NCI-H146 treated with DMSO at 0.1 percent for 48 hours (cell line): ENCODE measurements around the gene ZNF740.
"Not testable (repeated sequence)": the region's sequence is repeated elsewhere in the genome, so short reads cannot be mapped to it uniquely, and the experiment has no call there.

ENCODE experiments used
- DNase-seq: peaks from one replicate; lab custom pipeline; 2025; ENCODE audit not compliant: unreplicated experiment; lab: John Stamatoyannopoulos, UW

Gene ZNF740

DNA sequence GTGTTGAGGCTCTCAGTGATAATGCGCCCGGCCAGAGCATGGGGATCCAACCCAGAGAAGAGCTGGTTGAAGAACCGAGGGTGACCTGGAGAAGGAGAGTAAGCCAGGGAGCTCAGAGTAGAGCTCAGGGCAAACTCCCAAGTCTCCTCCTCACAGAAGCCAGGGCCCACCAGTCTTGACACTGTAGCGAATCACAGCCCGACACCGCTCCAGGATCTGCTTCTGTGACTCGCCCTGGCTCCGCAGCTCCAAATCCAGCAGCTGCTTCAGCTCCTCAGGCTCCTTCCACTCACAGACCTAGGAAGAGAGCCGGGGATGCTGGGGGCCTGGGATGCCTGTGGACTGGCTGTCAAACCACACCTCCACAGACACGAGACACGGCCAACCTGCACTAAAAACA is 8.2 kb upstream of the ZNF740 start:
- DNase-seq = no peak

DNA sequence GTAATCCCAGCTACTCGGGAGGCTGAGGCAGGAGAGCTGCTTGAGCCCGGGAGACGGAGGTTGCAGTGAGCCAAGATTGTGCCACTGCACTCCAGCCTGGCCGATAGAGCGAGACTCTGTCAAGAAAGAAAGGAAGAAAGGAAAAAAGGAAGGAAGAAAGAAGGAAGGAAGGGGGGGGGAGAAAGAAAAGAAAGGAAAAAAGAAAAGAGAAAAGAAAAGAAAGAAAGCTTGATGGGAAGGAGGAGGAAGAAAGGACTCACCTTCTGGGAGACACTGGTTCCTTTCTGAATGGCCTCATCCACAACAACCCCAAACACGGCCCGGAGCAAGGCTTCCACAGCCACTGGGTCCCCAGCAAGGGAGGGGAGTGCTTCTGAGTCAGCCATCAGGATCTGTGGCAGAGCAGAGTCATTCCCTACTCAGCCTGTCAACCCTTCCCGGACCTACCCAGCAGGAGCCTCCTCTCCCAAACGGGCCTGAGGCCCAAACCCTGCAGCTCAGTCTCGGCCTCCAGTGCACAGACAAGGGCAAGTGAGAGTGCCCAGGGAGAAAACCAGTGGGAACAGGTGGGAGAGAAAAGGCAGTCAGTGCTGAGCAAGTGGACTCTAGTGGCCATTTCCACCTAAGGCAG is 7.3 kb upstream of the ZNF740 start:
- no peak for DNase-seq

DNA sequence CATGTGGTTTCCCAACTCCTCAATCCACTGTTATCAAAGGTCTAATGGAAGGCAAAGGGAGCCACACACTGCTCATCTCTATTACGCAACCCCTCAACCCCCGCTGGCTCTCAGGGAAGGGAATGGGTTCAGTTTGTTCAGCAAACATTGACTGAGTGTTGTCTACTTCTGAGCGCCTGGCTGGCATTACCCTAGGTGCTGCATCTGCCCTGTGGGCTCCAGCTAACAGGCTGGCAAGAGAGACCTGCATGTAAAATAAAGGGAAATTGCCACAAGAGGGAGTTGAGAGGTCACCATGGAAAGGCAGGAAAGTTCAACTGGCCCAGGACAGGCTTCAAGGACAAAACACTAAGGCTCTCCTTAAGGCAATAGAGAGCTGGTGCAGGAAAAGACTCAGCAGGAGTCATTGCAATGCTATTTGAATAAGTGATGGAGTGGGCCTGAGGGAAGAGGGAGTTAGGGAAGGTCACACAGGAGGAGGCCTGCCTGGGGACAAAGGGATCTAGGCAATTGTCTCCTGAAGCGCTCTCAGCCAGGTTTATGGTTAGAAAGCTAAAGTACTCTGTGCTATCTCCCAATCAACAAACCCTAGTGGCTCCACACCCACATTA is 5.5 kb upstream of the ZNF740 start:
- peak; percentile 96 for DNase-seq

DNA sequence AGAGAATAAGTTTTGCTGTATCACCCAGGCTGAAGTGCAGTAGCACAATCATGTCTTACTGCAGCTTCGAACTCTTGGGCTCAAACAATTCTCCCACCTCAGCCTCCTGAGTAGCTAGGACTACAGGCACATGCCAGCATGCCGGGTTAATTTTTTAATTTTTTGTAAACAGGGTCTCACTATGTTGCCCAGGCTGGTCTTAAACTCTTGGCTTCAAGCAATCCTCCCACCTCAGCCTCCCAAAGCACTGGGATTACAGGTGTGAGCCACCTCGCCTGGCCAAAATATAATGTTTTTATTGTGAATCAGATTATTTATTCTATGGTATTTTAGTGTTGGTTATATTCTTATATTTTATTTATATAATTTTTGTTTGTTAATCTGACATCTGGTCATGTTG is 3.8 kb upstream of the ZNF740 start:
- no peak for DNase-seq

DNA sequence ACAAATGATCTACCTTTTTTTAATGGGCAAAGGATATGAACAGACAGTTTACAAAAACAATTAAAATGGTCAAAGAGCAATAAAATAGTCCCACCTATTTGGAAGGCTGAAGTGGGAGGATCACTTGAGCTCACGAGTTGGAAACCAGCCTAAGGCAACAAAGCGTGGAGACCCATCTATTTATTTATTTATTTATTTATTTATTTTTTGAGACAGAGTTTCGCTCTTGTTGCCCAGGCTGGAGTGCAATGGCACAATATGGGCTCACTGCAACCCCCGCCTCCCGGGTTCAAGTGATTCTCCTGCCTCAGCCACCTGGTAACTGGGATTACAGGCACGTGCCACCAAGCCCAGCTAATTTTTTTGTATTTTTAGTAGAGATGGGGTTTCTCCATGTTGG is 3.1 kb upstream of the ZNF740 start:
- not testable (repeated sequence) for DNase-seq

DNA sequence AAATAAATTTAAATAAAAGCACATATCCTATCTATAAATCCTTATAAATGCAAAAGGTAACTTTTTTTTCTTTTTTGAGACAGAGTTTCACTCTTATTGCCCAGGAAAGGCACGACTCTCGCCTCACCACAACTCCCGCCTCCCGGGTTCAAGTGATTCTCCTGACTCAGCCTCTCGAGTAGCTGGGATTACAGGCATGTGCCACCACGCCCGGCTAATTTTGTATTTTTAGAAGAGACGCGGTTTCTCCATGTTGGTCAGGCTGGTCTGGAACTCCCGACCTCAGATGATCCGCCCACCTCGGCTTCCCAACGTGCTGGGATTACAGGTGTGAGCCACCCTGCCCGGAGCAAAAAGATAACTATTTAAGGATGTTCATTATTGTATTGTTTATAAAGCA is 1.7 kb upstream of the ZNF740 start:
- not testable (repeated sequence) for DNase-seq

DNA sequence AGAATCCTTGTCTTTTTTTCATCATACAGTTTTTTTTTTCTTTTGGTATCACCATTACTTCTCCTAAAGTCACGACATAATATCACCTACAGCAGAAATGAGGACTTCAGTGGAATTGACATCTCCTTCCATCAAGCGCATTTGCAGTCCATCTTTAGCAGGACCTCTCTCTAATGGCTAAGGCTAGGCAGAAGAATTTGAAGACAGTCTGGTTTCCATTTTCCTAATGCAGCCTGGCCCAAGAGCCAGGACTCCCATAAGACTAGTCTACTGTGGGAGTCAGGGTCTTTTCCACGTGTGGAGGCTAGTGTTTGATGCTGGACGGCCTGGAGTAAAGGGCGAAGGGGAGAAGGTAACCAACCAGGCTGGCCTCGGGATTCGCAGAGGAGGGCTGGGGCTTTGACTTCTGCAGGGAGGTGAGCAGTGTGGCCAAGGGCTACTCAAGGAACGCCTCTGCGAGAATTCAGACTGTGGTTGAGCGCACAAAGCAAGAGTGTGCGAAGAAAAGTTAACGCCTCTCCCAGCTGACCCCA is 769 bp upstream of the ZNF740 start:
- DNase-seq = peak; percentile 37

DNA sequence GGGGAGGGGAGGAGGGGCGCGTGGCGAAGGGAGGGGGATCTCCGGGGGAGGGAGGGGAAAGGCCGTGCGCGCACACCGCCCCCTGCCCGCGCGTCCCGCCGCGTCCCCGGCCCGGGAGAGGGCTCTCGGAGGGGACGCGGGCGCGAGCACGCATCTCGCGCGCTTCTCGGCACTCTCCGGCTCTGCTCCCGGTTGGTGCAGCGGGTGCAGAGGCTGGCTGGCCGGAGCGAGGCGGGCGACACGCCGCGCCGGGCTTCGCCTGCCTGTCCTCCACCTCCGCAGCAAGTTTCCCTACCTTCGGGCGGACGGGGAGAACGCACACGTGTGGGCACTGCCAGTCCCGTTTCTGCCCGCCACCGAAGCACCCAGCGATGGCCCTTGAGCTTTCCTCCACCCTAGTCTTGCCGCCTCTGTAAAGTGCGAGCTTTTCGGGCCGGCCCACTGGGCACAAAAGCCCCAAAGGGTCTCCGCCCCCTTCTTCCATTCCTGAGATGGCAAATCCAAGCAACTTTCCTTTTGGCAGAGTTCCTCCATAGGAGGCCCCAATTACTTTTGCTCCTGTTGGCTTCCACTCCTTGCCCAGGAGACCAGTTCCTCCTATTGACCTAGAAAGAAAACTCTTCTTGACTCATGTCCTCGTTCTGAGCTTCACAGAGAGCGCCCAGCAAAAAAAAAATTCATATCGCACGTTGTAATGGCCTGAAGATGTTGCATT is 566 bp downstream of the ZNF740 start:
- DNase-seq = peak; percentile 68

DNA sequence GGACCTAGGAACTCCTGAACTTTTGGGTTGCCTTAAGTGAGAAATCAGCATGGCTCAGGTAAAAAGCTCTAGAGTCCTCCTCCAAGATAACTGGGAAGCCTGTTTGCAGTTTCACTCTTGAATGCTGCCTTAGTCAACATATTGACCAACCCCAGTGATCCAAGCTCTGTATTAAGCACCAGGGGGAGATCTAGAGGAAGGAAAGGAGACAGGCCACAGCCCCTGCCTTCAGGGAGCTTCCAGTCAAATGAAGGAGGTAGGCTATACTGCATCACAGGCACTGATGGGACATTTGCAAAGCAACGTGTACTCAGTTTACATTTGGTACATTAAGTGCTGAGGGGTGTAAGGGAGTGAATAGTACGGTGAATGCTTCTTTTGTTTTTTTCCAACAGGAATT is 1.4 kb downstream of the ZNF740 start:
- no peak for DNase-seq

DNA sequence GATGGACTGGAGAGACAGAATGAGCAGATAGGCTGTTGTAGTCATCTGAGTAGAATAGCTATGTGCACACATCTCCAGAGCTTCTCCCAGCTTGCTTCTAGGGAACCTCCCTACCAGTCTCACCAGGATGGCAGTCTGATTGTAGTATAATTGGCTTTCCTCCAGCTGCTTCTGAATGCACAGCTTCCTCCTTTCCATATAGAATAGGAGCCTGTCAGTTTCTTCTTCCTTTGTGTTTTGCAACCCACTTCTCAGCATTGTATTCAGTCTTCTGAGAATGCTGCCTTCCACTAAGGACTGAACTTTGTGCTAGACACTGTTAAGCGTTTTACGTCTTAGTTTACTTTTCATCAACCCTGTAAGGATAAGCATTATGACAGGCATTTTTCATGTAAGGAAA is 2.4 kb downstream of the ZNF740 start:
- no peak for DNase-seq

DNA sequence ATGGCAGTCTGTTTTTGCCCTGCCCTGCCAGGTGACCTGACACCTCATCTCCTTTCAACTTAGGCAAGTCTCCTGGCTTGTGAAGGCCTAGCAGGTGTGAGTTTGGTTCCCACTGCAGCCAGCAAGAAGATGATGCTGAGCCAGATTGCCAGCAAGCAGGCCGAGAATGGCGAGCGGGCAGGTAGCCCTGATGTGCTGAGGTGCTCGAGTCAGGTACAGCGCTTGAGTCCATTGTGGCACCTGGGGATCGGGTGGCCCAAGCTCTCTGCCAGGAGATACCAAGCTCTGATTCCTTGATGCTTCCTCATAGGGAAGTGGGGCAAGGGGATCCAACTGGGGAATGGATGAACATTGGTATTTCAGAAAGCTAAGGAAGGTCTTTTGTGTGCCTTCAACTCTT is 4.3 kb downstream of the ZNF740 start:
- no peak for DNase-seq

DNA sequence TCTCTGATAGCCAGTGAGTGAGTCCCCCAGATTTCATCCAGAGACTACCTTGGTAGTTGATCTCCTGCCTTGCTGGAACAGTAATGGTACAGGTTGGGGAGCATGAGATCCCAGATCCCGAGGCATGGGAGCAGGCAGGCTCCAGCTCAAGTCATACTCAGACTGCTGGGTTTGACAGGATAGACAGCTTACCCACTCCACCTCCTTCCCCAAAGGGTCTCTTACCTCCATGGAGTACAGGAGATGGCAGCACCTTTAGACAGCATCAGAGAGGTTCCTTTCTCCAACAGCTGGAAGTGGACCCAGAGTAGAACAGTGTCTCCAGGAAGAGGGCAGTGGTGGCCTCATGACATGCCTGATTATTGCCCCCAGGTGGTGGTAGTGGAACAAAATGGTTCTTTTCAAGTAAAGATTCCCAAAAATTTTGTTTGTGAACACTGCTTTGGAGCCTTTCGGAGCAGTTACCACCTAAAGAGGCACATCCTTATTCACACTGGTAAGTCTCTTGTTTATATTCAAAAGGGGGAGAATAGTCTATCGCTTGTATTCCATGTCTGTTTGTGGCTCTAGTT is 5.1 kb downstream of the ZNF740 start:
- no peak for DNase-seq

DNA sequence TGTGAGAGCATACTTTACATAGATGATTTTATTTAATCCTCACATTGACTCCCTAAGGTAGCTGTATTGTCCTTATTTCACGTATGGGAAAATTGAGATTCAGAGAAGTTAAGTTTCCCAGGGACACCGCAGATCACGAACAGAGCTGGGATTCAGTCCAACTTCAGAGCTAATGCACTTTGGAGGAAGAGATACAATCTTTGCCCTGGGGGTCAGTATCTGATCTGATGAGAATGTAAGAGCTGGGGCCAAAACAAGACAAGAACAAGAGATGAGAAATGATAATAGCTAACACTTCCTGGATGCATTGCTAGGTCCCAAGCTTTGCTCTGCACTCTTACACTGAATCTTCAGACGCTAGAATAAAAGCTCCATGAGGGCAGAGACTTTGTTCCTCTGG is 6.2 kb downstream of the ZNF740 start:
- no peak for DNase-seq

DNA sequence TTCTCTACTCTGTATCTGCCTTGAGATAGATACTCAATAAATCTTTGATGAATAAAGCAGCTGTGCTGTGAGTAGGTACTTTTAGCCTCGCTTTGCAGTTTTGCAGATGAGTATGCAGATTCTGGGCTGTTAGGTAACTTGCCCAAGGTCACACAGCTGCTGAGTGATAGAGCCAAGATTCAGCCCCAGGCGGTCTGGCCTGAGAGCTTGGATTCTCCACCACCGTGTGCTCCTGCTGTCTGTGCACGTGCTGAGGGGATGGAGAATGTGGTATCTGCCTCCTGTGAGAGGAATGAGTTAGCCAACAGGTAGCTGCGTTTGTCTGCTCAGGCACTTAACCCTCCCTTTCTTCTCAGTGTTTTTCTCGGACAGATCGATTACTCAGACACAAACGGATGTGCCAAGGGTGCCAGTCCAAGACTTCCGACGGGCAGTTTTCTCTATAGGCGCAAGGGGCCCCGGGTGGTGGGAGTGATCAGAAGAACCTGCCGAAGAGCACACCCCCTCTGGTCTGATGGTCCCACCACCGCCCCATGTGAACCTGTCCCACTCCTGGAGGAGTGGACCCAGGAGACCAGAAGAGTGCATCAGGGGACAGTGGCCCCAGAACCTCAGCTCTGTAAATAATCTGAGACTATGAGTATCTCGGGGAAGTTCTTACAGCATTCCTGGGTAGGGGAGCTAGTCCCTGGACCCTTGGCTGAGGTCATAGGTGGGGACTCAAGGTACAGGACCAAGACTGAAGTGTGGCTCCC is 6.8 kb downstream of the ZNF740 start:
- no peak for DNase-seq

DNA sequence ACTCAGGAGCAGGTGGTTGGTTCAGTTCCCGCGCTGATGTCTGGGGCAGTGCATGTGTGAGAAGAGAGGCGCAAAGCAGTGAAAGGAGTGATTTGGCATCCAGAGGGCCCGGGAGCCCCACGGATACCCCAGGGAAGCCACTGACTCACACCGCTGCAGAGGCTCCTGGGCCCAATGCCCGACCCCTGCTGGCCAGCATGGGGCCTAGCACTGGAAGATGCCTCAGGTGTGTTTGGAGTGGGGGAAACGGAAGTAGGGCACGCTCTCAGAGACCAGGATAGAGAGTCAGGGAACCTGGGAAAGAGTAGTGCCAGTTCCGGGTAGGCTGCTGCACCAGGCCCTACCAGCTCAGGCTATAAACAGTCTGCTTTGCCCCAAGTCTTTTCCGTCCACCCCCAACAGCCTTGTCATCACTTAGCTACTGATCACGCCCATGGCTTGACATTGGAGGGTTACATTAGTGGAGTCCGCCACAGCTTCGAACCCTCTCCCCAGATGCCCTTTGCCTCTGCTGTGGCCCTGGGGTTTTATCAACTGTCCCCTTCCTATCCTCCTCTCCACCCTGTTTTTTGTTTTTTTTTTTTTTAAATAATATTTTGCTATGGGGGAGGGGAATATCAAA is 9.7 kb downstream of the ZNF740 start:
- DNase-seq = no peak

DNA sequence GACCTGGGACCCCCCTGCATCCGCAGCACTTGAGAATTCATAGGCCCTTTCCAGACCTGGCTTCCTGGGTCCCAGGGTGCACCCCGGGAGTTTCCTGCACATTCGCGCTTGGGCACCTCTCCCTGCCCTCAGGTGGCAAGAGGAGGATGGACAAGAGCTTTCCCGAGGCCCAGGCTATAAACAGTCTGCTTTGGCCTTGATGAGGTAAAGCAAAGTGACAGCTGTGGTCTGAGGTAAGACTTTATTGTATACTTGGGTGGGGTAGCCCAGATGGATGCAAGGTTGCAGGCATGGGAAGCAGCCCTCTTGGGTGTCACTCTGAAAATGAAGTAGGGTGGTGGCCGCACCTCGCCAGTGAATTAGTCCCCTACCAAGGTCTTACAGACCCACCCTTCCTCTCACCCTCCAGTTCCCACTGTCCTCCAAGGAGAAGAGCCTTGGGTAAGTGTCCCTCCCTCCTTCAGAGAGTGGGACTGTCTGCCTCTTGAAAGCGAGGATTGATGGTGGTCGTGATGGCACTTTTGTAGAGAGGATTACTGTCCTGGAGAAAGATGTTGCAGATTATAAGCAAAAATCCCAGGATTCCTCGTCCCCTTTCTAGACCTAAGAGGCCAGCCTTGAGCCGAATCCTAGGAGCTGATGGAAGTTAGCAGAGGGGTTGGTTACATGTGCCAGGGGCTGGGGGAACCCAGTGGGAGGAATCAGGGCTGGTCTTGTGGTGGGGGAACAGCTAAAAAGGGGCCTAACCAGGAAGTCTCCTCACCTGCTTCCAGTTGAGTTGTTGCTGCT is 10.8 kb downstream of the ZNF740 start:
- DNase-seq = no peak

DNA sequence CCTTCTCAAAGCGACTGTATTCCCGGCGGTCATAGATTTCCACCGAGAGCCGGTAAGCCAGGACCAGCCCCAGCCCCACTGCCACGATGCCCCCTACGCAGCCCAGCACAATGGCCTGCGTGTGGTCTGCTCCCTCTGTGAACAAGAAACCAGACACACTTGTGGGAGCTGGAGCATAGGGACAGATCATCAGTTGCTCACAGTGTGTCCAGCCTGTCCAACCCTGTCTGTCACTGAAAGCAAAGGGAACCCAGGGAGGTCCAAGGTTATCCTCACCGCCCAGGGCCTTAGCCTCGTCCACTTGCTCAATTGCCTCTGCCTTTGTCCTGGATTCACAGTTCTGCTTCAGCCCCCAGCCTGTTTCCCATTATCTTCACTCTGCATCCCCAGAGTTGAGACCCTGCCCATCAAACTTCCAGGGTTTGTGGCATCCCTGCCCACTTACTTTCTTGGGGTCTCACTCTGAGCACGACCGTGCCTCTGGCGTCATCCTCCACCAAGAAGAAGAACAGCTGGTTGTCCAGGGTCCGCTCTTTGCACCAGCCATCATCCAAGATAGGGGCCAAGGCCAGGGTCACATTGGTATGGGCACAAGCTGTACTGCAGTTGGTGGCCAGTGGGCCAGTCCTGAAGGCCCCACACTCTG is 11.5 kb downstream of the ZNF740 start:
- DNase-seq = no peak

DNA sequence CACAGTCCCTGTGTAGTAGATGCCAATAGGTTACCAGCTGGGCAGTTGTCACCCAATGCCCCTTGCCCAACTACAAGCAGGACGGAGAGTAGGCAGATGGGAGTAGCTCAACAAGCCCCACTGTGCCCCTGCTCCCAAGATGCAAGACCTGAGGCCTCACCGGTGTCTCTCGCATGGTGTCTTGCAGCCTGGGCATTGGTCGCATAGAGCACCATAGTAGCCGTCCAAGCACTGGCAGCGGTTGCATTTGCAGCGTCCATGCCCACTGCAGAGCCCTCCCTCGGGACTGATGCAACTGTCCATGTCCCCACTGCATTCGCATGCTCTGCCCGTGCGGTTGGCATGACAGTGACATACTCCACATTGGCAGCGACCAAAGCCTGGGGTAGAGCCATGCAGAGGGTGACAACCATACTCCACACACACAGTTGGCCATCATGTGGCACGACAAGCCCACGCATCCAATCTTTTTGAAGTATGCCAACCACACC is 12.1 kb downstream of the ZNF740 start:
- no peak for DNase-seq

DNA sequence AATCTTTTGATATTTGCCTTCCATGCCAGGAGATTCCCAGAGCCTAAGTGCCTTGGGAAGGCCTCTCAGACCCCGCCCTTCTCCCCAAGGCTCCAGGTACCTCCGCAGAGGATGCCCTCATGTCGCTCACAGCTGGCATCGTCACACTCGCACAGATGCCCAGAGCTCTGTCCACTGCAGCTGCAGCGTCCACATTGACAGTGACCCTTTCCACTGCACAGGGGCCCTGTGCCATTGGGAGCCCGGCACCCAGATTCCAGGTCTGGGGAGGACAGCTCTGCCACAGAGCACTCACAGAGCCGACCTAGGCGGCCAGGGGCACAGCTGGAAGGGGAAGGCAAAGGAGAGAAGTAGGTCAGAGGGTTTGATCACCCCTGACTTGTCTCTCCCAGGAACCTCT is 12.5 kb downstream of the ZNF740 start:
- no peak for DNase-seq
